Activated B cell treated with CpG ODN at 0.5 μM for 24 hours (primary cell): Measurements from ENCODE around the gene DENND6B. TPM values are rescaled to one million over a fixed set of nuclear protein-coding genes. Genes with fewer than 3 reads are reported as not detected.
A peak's percentile ranks its signal among the peaks of the same experiment; 100 is the strongest.
"Not testable (repeated sequence)": the region's sequence is repeated elsewhere in the genome, so short reads cannot be mapped to it uniquely, and the experiment has no call there.

ENCODE experiments used
- ATAC-seq: fragments of 200-7000 bp; cut with Tn5 transposase; one replicate; pipeline ENCODE4 v1.10.0; 2021; ENCODE audit warnings: low read depth, mild to moderate bottlenecking, moderate library complexity
- CTCF ChIA-PET: fragments of 350-600 bp; sonication (Branson Sonifier 250); formaldehyde crosslinking; loops from one replicate; lab custom pipeline; 2021; ENCODE audit warnings: antibody characterized with exemption; lab: Charles Lee
- POLR2A ChIA-PET: fragments of 350-600 bp; sonication (Branson Sonifier 250); formaldehyde crosslinking; loops from one replicate; lab custom pipeline; 2021; ENCODE audit warnings: antibody characterized with exemption; lab: Charles Lee
- DNase-seq: peaks from one replicate; pipeline ENCODE4 v3.0.0; 2022
- H3K27ac Mint-ChIP-seq: one replicate; pipeline ENCODE4 v1.8.0; 2020; ENCODE audit warnings: mixed read lengths
- H3K27me3 Mint-ChIP-seq: one replicate; pipeline ENCODE4 v1.8.0; 2021; ENCODE audit warnings: mixed read lengths
- H3K36me3 Mint-ChIP-seq: one replicate; pipeline ENCODE4 v1.8.0; 2021; ENCODE audit warnings: low read depth, mixed read lengths
- H3K4me1 Mint-ChIP-seq: one replicate; pipeline ENCODE4 v1.8.0; 2021; ENCODE audit warnings: mixed read lengths
- H3K4me3 Mint-ChIP-seq: one replicate; pipeline ENCODE4 v1.8.0; 2020; ENCODE audit warnings: mild to moderate bottlenecking, mixed read lengths
- H3K9me3 Mint-ChIP-seq: one replicate; pipeline ENCODE4 v1.8.0; 2020; ENCODE audit warnings: mixed read lengths
- intact Hi-C: fragments of 100-400 bp; cut with micrococcal nuclease; formaldehyde crosslinking; loops from one replicate; pipeline ENCODE4 v1.15.1; 2024
- total RNA-seq: library from RNA; stranded (reverse); gene quantifications from 2 replicates; pipeline ENCODE4 v1.2.3, GENCODE V29; 2022
- TF ChIP-seq, protein P1 (sequence below): fragments of 200-600 bp; IDR thresholded peaks from one replicate; pipeline ENCODE4 v1.8.0; 2022; ENCODE audit warnings: antibody characterized with exemption, mild to moderate bottlenecking

DENND6B gene
- total RNA-seq, 1 donor from 2014 or later = 5.2 TPM

- Mint-ChIP-seq H3K36me3 (peaks cover 2% of the 10 kb centered on the region), H3K9me3 (no peaks in the 10 kb centered on the region), H3K4me3 (no peak overlapping the region), H3K27ac (no peak overlapping the region), H3K27me3 (no peaks in the 10 kb centered on the region), H3K4me1 (peaks cover 10% of the 10 kb centered on the region)
- ChIA-PET CTCF (interaction anchor here (0.5 to 2.2 kb wide), 16 partner anchors 14 to 345 kb away, joined by 3 to 28 read pairs (median 5); partner anchors contain the start of genes DENND6B, HDAC10 and SCO2), POLR2A (interaction anchor here (0.6 to 1.7 kb wide), 9 partner anchors 9 to 250 kb away, joined by 3 to 10 read pairs (median 3); partner anchors contain the start of gene DENND6B)
- ATAC-seq = peak; percentile 78
- intact Hi-C loops = loop anchor here (1.0 kb wide), 2 partner anchors 51 to 345 kb away; partner anchors contain the start of gene DENND6B
- TF ChIP-seq, protein P1, sequence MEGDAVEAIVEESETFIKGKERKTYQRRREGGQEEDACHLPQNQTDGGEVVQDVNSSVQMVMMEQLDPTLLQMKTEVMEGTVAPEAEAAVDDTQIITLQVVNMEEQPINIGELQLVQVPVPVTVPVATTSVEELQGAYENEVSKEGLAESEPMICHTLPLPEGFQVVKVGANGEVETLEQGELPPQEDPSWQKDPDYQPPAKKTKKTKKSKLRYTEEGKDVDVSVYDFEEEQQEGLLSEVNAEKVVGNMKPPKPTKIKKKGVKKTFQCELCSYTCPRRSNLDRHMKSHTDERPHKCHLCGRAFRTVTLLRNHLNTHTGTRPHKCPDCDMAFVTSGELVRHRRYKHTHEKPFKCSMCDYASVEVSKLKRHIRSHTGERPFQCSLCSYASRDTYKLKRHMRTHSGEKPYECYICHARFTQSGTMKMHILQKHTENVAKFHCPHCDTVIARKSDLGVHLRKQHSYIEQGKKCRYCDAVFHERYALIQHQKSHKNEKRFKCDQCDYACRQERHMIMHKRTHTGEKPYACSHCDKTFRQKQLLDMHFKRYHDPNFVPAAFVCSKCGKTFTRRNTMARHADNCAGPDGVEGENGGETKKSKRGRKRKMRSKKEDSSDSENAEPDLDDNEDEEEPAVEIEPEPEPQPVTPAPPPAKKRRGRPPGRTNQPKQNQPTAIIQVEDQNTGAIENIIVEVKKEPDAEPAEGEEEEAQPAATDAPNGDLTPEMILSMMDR = no peak
- DNase-seq = no peak
Observed at GRCh38 chr22:50276143-50276542, 50.7 kb downstream of the DENND6B start.

- POLR2A ChIA-PET = interaction anchor here (0.6 to 1.7 kb wide), 6 partner anchors 10 to 55 kb away, joined by 3 to 7 read pairs (median 4); no protein-coding TSS in a partner anchor
- H3K27me3 Mint-ChIP-seq = no peaks in the 10 kb centered on the region
- ATAC-seq (no peak), DNase-seq (no peak)
- no peak overlapping the region for H3K4me3 Mint-ChIP-seq
- no peaks in the 10 kb centered on the region for H3K36me3 Mint-ChIP-seq
- intact Hi-C loops = loop anchor here (1.0 kb wide), 2 partner anchors 52 to 346 kb away; partner anchors contain the start of gene DENND6B
- CTCF ChIA-PET = interaction anchor here (0.6 to 2.2 kb wide), 8 partner anchors 19 to 192 kb away, joined by 3 to 28 read pairs (median 10); partner anchors contain the start of genes DENND6B and HDAC10
- peaks cover 15% of the 10 kb centered on the region for H3K4me1 Mint-ChIP-seq
- no peaks in the 10 kb centered on the region for H3K9me3 Mint-ChIP-seq
- TF ChIP-seq, protein P1 = no peak
- no peak overlapping the region for H3K27ac Mint-ChIP-seq
Observed at GRCh38 chr22:50275181-50276055, 51.4 kb downstream of the DENND6B start.

DNA sequence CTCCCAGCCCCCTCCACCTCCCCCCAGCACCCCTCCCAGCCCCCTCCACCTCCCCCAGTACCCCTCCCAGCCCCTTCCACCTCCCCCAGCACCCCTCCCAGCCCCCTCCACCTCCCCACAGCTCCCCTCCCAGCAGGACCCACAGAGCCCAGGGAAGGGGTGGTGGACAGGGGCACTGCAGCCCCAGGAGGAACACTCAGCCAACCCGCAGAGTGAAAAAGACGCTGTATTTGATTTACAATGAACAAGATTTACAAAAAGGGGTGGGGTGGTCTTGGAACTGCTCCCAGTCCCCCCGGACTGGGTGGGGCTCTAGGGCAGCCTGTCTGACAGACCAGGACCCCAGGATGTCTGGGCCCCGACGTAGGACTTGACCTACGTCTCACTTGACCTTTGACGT, 52.0 kb downstream of the DENND6B start:
- H3K27me3 Mint-ChIP-seq = no peaks in the 10 kb centered on the region
- ChIA-PET CTCF (interaction anchor here (1.3 to 3.8 kb wide), 2 partner anchors 53 to 60 kb away, joined by 3 to 22 read pairs; partner anchors contain the start of gene DENND6B), POLR2A (interaction anchor here (1.7 kb wide), 1 partner anchor 68 kb away, joined by 3 read pairs; no protein-coding TSS in a partner anchor)
- intact Hi-C loops = loop anchor here (1.0 kb wide), 1 partner anchor 68 kb away; no protein-coding TSS in a partner anchor
- H3K9me3 Mint-ChIP-seq = no peaks in the 10 kb centered on the region
- H3K27ac Mint-ChIP-seq = no peak overlapping the region
- no peak for DNase-seq
- ATAC-seq = no peak
- no peak overlapping the region for H3K4me3 Mint-ChIP-seq
- TF ChIP-seq, protein P1 = no peak
- no peaks in the 10 kb centered on the region for H3K36me3 Mint-ChIP-seq
- H3K4me1 Mint-ChIP-seq = peaks cover 15% of the 10 kb centered on the region

- no peaks in the 10 kb centered on the region for H3K36me3 Mint-ChIP-seq
- H3K27me3 Mint-ChIP-seq = no peaks in the 10 kb centered on the region
- intact Hi-C loops = loop anchor here (1.0 kb wide), 1 partner anchor 68 kb away; no protein-coding TSS in a partner anchor
- DNase-seq (no peak), ATAC-seq (peak; percentile 39)
- POLR2A ChIA-PET = interaction anchor here (1.7 kb wide), 1 partner anchor 68 kb away, joined by 3 read pairs; no protein-coding TSS in a partner anchor
- CTCF ChIA-PET = interaction anchor here (1.3 to 3.8 kb wide), 3 partner anchors 54 to 67 kb away, joined by 3 to 22 read pairs (median 11); partner anchors contain the start of gene DENND6B
- H3K4me3 Mint-ChIP-seq = no peak overlapping the region
- no peaks in the 10 kb centered on the region for H3K9me3 Mint-ChIP-seq
- peaks cover 15% of the 10 kb centered on the region for H3K4me1 Mint-ChIP-seq
- TF ChIP-seq, protein P1 = no peak
- no peak overlapping the region for H3K27ac Mint-ChIP-seq
Observed at GRCh38 chr22:50274311-50274710, 52.5 kb downstream of the DENND6B start.

DNA sequence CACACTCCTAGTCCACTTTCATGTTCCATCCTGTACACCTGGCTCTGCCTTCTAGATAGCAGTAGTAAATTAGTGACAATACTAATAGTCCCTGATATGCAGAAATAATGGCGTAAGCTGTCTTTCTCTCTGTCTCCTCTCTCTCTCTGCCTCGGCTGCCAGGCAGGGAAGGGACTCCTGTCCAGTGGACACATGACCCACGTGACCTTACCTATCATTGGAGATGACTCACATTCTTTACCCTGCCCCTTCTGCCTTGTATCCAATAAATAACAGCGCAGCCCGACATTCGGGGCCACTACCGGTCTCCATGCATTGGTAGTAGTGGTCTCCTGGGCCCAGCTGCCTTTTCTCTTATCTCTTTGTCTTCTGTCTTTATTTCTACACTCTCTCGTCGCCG, 53.0 kb downstream of the DENND6B start:
- intact Hi-C loops = loop anchor here (1.0 kb wide), 1 partner anchor 69 kb away; no protein-coding TSS in a partner anchor
- H3K27ac Mint-ChIP-seq = not testable (repeated sequence)
- POLR2A ChIA-PET = interaction anchor here (1.7 kb wide), 1 partner anchor 69 kb away, joined by 3 read pairs; no protein-coding TSS in a partner anchor

GRCh38 chr22:50273352-50273751, 53.5 kb downstream of the DENND6B start:
- H3K27me3 Mint-ChIP-seq, ATAC-seq, H3K4me3 Mint-ChIP-seq, H3K36me3 Mint-ChIP-seq, DNase-seq, H3K9me3 Mint-ChIP-seq, H3K27ac Mint-ChIP-seq, intact Hi-C loops: not testable (repeated sequence)
- ChIA-PET POLR2A (interaction anchor here (1.7 kb wide), 1 partner anchor 69 kb away, joined by 3 read pairs; no protein-coding TSS in a partner anchor), CTCF (interaction anchor here (0.6 to 3.8 kb wide), 4 partner anchors 46 to 68 kb away, joined by 3 to 22 read pairs (median 7); partner anchors contain the start of gene DENND6B)
- peaks cover 17% of the 10 kb centered on the region for H3K4me1 Mint-ChIP-seq

More for the DNA sequence above, 53.0 kb downstream of the DENND6B start:
- ATAC-seq, DNase-seq, H3K27me3 Mint-ChIP-seq, H3K9me3 Mint-ChIP-seq, H3K36me3 Mint-ChIP-seq, H3K4me3 Mint-ChIP-seq: not testable (repeated sequence)
- H3K4me1 Mint-ChIP-seq = peaks cover 15% of the 10 kb centered on the region
- CTCF ChIA-PET = interaction anchor here (1.3 to 3.8 kb wide), 3 partner anchors 54 to 68 kb away, joined by 3 to 22 read pairs (median 11); partner anchors contain the start of gene DENND6B
